B cell (primary cell): ENCODE measurements around the gene FAM131B. TPM values are rescaled to one million over a fixed set of nuclear protein-coding genes. Genes with fewer than 3 reads are reported as not detected.

Source experiments
- ATAC-seq: fragments of 200-7000 bp; cut with Tn5 transposase; one replicate; pipeline ENCODE4 v1.10.0; 2021; ENCODE audit warnings: low read depth, mild to moderate bottlenecking, moderate number of reproducible peaks, moderate library complexity
- CTCF ChIA-PET: fragments of 350-600 bp; sonication (Branson Sonifier 250); formaldehyde crosslinking; loops from one replicate; lab custom pipeline; 2021; ENCODE audit warnings: antibody characterized with exemption, inconsistent platforms; lab: Charles Lee
- POLR2A ChIA-PET: fragments of 350-600 bp; sonication (Branson Sonifier 250); formaldehyde crosslinking; loops from one replicate; lab custom pipeline; 2021; ENCODE audit warnings: antibody characterized with exemption; lab: Charles Lee
- DNase-seq: peaks from one replicate; pipeline ENCODE4 v3.0.0; 2013
- H2AFZ ChIP-seq: 2 replicates; pipeline ENCODE4 v1.6.1; 2012; ENCODE audit warnings: mild to moderate bottlenecking, low read depth, low read length; ENCODE audit not compliant: insufficient read depth, poor library complexity, severe bottlenecking
- H3K27ac ChIP-seq, 2 donors: 1 replicate in 1 of 2; 2 replicates in 1 of 2; pipeline ENCODE4 v1.5.1; 2012 to 2013; ENCODE audit warnings: low read length in 2 of 2, mild to moderate bottlenecking in 2 of 2, moderate library complexity in 1 of 2
- H3K27me3 ChIP-seq, 4 experiments: fragments of 200-600 bp in 1 of 4; sonication (generic) in 1 of 4; replicated peaks in 1 of 4; 1 replicate in 2 of 4; 2 replicates in 2 of 4; pipeline versions ENCODE4 v1.6.1 to v1.7.0; 2013 to 2016; ENCODE audit warnings: low read length in 3 of 4, mild to moderate bottlenecking in 2 of 4, mixed read lengths in 1 of 4, moderate library complexity in 1 of 4; ENCODE audit not compliant: insufficient read depth in 4 of 4, control insufficient read depth in 3 of 4; ENCODE audit errors: control extremely low read depth in 1 of 4
- H3K36me3 ChIP-seq, 2 experiments: replicated peaks in 1 of 2; 1 replicate in 1 of 2; 2 replicates in 1 of 2; pipeline versions ENCODE4 v1.6.1 to v1.7.1; 2013; ENCODE audit warnings: low read length in 1 of 2; ENCODE audit not compliant: insufficient read depth in 2 of 2, control insufficient read depth in 1 of 2; ENCODE audit errors: control extremely low read depth in 1 of 2, extremely low read depth in 1 of 2
- H3K4me1 ChIP-seq, 2 donors: fragments of 200-600 bp in 1 of 2; sonication (generic) in 1 of 2; 1 replicate in 1 of 2; 2 replicates in 1 of 2; pipeline versions ENCODE4 v1.5.1 to v1.6.1; 2013 to 2017; ENCODE audit warnings: low read length in 2 of 2; ENCODE audit not compliant: control insufficient read depth in 2 of 2, insufficient read depth in 2 of 2
- H3K4me2 ChIP-seq: replicated peaks from 2 replicates; pipeline ENCODE3; 2012; ENCODE audit warnings: mild to moderate bottlenecking, low read depth, low read length; ENCODE audit not compliant: poor library complexity, severe bottlenecking
- H3K4me3 ChIP-seq, 5 experiments: fragments of 200-600 bp in 1 of 5; sonication (generic) in 1 of 5; 1 replicate in 3 of 5; 2 replicates in 2 of 5; pipeline versions ENCODE4 v1.5.1 to v1.7.0; 2011 to 2016; ENCODE audit warnings: low read length in 4 of 5, mild to moderate bottlenecking in 4 of 5, low read depth in 2 of 5, control low read depth in 1 of 5, moderate library complexity in 1 of 5; ENCODE audit not compliant: insufficient read depth in 1 of 5; ENCODE audit errors: control extremely low read depth in 1 of 5, extremely low read depth in 1 of 5
- H3K79me2 ChIP-seq: fragments of 200-600 bp; sonication (generic); one replicate; pipeline ENCODE4 v1.6.0; 2016; ENCODE audit warnings: low read length; ENCODE audit not compliant: control insufficient read depth, insufficient read depth
- H3K9ac ChIP-seq: fragments of 200-600 bp; sonication (generic); 2 replicates; pipeline ENCODE4 v1.6.1; 2017; ENCODE audit warnings: mild to moderate bottlenecking, low read length, moderate library complexity
- H3K9me3 ChIP-seq, 3 donors: one replicate each; pipeline versions ENCODE4 v1.6.1 to v1.7.1; 2013; ENCODE audit warnings: low read length in 2 of 3; ENCODE audit not compliant: control insufficient read depth in 2 of 3, insufficient read depth in 1 of 3; ENCODE audit errors: control extremely low read depth in 1 of 3
- H4K20me1 ChIP-seq: 2 replicates; pipeline ENCODE4 v1.6.0; 2012; ENCODE audit warnings: mild to moderate bottlenecking, low read length; ENCODE audit not compliant: insufficient read depth, control insufficient read depth, poor library complexity, severe bottlenecking
- H3K27ac Mint-ChIP-seq: one replicate; pipeline ENCODE4 v1.8.0; 2021; ENCODE audit warnings: mixed read lengths
- H3K27me3 Mint-ChIP-seq: one replicate; pipeline ENCODE4 v1.8.0; 2021; ENCODE audit warnings: mixed read lengths
- H3K4me1 Mint-ChIP-seq: one replicate; pipeline ENCODE4 v1.8.0; 2021; ENCODE audit warnings: mixed read lengths
- H3K4me3 Mint-ChIP-seq: one replicate; pipeline ENCODE4 v1.8.0; 2021; ENCODE audit warnings: mixed read lengths
- H3K9me3 Mint-ChIP-seq: one replicate; pipeline ENCODE4 v1.8.0; 2022; ENCODE audit warnings: mixed read lengths; ENCODE audit not compliant: insufficient read depth
- CTCF ChIP-seq: fragments of 200-600 bp; IDR thresholded peaks from one replicate; pipeline ENCODE4 v1.8.0; 2022; ENCODE audit warnings: antibody characterized with exemption, mild to moderate bottlenecking
- EZH2 ChIP-seq: IDR thresholded peaks from 2 replicates; pipeline ENCODE4 v1.6.1; 2012; ENCODE audit warnings: borderline replicate concordance, low read depth, mild to moderate bottlenecking, moderate library complexity, low read length; ENCODE audit not compliant: insufficient read depth, poor library complexity, severe bottlenecking
- WGBS: methylation state at CpG from one replicate; pipeline ENCODE4 v1.1.5; 2013; ENCODE audit warnings: missing lambda C conversion rate; ENCODE audit not compliant: insufficient coverage; 5-methylcytosine and 5-hydroxymethylcytosine counted together
- intact Hi-C: fragments of 100-400 bp; cut with micrococcal nuclease; formaldehyde crosslinking; loops from one replicate; pipeline ENCODE4 v1.10.0; 2022
- polyA plus RNA-seq: library from polyadenylated mRNA; depleted of rRNA; stranded (reverse); fragments of >200 nt; gene quantifications from 2 replicates; pipeline ENCODE4 v1.2.3, GENCODE V29; 2012
- total RNA-seq, 2 donors: library from RNA; stranded (reverse); fragments of 120-200 nt in 1 of 2; gene quantifications; 1 replicate in 1 of 2; 2 replicates in 1 of 2; pipeline versions ENCODE4 v1.2.3 to v1.2.4, GENCODE V29; 2013 to 2022

Gene FAM131B
- total and polyA plus RNA-seq, 2 donors (not counting 1 experiment from before 2014, with no cell fraction given) = 0.05 TPM; not detected in 1

DNA sequence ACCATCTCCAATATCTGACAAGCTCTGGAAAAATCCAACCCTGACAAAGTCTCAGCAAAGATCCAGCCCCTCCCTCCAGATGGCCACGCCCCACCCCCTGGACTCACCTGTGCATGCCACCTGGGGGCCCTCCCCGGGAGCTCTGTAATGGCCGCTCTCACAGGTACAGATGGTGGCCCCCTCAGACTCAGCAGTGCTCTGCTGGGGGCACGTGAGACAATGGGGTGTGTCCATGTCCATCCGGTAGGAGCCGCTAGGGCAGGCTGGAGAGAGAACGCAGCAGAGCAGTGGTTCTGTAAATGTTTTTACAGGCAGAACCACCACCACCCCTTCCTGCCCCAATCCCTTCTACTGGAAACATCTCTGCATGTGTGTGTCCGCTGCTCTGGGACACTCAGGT lies 36.6 kb upstream of the FAM131B start:
- CTCF ChIA-PET = no interaction called here
- POLR2A ChIA-PET = no interaction called here
- H4K20me1 ChIP-seq = no peaks in the 10 kb centered on the region
- no peak overlapping the region for H3K4me2 ChIP-seq
- H3K27ac ChIP-seq = no peak overlapping the region
- no peaks in the 10 kb centered on the region for H3K79me2 ChIP-seq
- no peak for ATAC-seq
- Mint-ChIP-seq H3K27me3 (no peaks in the 10 kb centered on the region), H3K4me1 (no peaks in the 10 kb centered on the region), H3K4me3 (no peak overlapping the region), H3K27ac (no peak overlapping the region), H3K9me3 (no peaks in the 10 kb centered on the region)
- no peak overlapping the region for H3K4me3 ChIP-seq
- no peaks in the 10 kb centered on the region for H3K9me3 ChIP-seq
- no peaks in the 10 kb centered on the region for H3K36me3 ChIP-seq
- intact Hi-C loops = no loop called here
- H3K4me1 ChIP-seq = no peaks in the 10 kb centered on the region
- no peak for TF ChIP-seq CTCF
- TF ChIP-seq EZH2 = no peak
- WGBS = 89% methylated on average over 8 of the region's 8 CpGs
- H3K9ac ChIP-seq = no peak overlapping the region
- no peak for DNase-seq
- H3K27me3 ChIP-seq = no peaks in the 10 kb centered on the region
- no peak overlapping the region for H2AFZ ChIP-seq

- Histone ChIP-seq H3K36me3 (no peaks in the 10 kb centered on the region), H3K4me3 (no peak overlapping the region), H3K4me1 (no peaks in the 10 kb centered on the region), H3K79me2 (no peaks in the 10 kb centered on the region), H3K4me2 (no peak overlapping the region), H4K20me1 (no peaks in the 10 kb centered on the region), H3K9ac (no peak overlapping the region), H2AFZ (no peak overlapping the region), H3K9me3 (no peaks in the 10 kb centered on the region), H3K27me3 (no peaks in the 10 kb centered on the region), H3K27ac (no peak overlapping the region)
- 92% methylated on average over 8 of the region's 14 CpGs for WGBS
- H3K9me3 Mint-ChIP-seq = no peaks in the 10 kb centered on the region
- no peak overlapping the region for H3K4me3 Mint-ChIP-seq
- H3K27ac Mint-ChIP-seq = no peak overlapping the region
- intact Hi-C loops = no loop called here
- ChIA-PET POLR2A (no interaction called here), CTCF (no interaction called here)
- TF ChIP-seq CTCF (no peak), EZH2 (no peak)
- ATAC-seq (no peak), DNase-seq (no peak)
- no peaks in the 10 kb centered on the region for H3K27me3 Mint-ChIP-seq
- H3K4me1 Mint-ChIP-seq = no peaks in the 10 kb centered on the region
These were observed 36.1 kb upstream of the FAM131B start for GRCh38 chr7:143398616-143399015.
